ENCODE measurements around the gene ARHGEF17. TPM values are rescaled to one million over a fixed set of nuclear protein-coding genes. Genes with fewer than 3 reads are reported as not detected.
"Not testable (repeated sequence)": the region's sequence is repeated elsewhere in the genome, so short reads cannot be mapped to it uniquely, and the experiment has no call there.

Gene ARHGEF17
- total RNA-seq (2014; rRNA removed; shearing (Covaris generic)), result 19.9 and 31.0 TPM in 2 replicates

- peak; percentile 37 for DNase-seq (ENCODE audit: low spot score)
- in situ Hi-C loops (cut with HindIII; ENCODE audit: low sequenced_read_pairs), result no loop called here
These were observed at the start of gene ARHGEF17 for GRCh38 chr11:73308003-73308960. Gene ARHGEF17, plus strand, starts transcription at chr11:73308276. Its CDS starts 363 bp downstream, at chr11:73308639.

GRCh38 chr11:73259406-73260126 is 48.5 kb upstream of the ARHGEF17 start:
- no peak for DNase-seq (ENCODE audit: low spot score)
- in situ Hi-C loops (cut with HindIII; ENCODE audit: low sequenced_read_pairs), result no loop called here

- in situ Hi-C loops (cut with HindIII; ENCODE audit: low sequenced_read_pairs), result no loop called here
- DNase-seq (ENCODE audit: low spot score), result no peak
These were observed 48.0 kb upstream of the ARHGEF17 start for GRCh38 chr11:73260127-73260457.

GRCh38 chr11:73262851-73263495 is 45.1 kb upstream of the ARHGEF17 start:
- DNase-seq (ENCODE audit: low spot score), result no peak
- in situ Hi-C loops (cut with HindIII; ENCODE audit: low sequenced_read_pairs), result no loop called here

- in situ Hi-C loops (cut with HindIII; ENCODE audit: low sequenced_read_pairs), result no loop called here
- DNase-seq (ENCODE audit: low spot score), result no peak
These were observed 44.4 kb upstream of the ARHGEF17 start for GRCh38 chr11:73263640-73264039.

- in situ Hi-C loops (cut with HindIII; ENCODE audit: low sequenced_read_pairs), result no loop called here
- no peak for DNase-seq (ENCODE audit: low spot score)
These were observed 42.7 kb upstream of the ARHGEF17 start for GRCh38 chr11:73265278-73265810.

GRCh38 chr11:73265853-73266645 is 42.0 kb upstream of the ARHGEF17 start:
- in situ Hi-C loops (cut with HindIII; ENCODE audit: low sequenced_read_pairs), result no loop called here
- no peak for DNase-seq (ENCODE audit: low spot score)

GRCh38 chr11:73266646-73267020 is 41.4 kb upstream of the ARHGEF17 start:
- in situ Hi-C loops (cut with HindIII; ENCODE audit: low sequenced_read_pairs), result no loop called here
- DNase-seq (ENCODE audit: low spot score), result no peak

GRCh38 chr11:73267122-73267846 is 40.8 kb upstream of the ARHGEF17 start:
- in situ Hi-C loops (cut with HindIII; ENCODE audit: low sequenced_read_pairs), result no loop called here
- DNase-seq (ENCODE audit: low spot score), result no peak

- in situ Hi-C loops (cut with HindIII; ENCODE audit: low sequenced_read_pairs), result no loop called here
- no peak for DNase-seq (ENCODE audit: low spot score)
These were observed 40.1 kb upstream of the ARHGEF17 start for GRCh38 chr11:73267906-73268540.

- in situ Hi-C loops (cut with HindIII; ENCODE audit: low sequenced_read_pairs), result no loop called here
- DNase-seq (ENCODE audit: low spot score), result no peak
These were observed 39.3 kb upstream of the ARHGEF17 start for GRCh38 chr11:73268671-73269271.

GRCh38 chr11:73269459-73270015 is 38.5 kb upstream of the ARHGEF17 start:
- no peak for DNase-seq (ENCODE audit: low spot score)
- in situ Hi-C loops (cut with HindIII; ENCODE audit: low sequenced_read_pairs), result no loop called here

- DNase-seq (ENCODE audit: low spot score), result no peak
- in situ Hi-C loops (cut with HindIII; ENCODE audit: low sequenced_read_pairs), result no loop called here
These were observed 37.8 kb upstream of the ARHGEF17 start for GRCh38 chr11:73270016-73270854.

- in situ Hi-C loops (cut with HindIII; ENCODE audit: low sequenced_read_pairs), result no loop called here
- no peak for DNase-seq (ENCODE audit: low spot score)
These were observed 37.1 kb upstream of the ARHGEF17 start for GRCh38 chr11:73270855-73271477.

GRCh38 chr11:73271478-73271865 is 36.6 kb upstream of the ARHGEF17 start:
- DNase-seq (ENCODE audit: low spot score), result not testable (repeated sequence)

More at GRCh38 chr11:73271478-73271865, 36.6 kb upstream of the ARHGEF17 start:
- in situ Hi-C loops (cut with HindIII; ENCODE audit: low sequenced_read_pairs), result not testable (repeated sequence)
